Activated CD4-positive, alpha-beta T cell treated with anti-CD3 and anti-CD28 coated beads for 48 hours (primary cell): ENCODE results near the gene IFIT1B.
"Not testable (repeated sequence)": the region's sequence is repeated elsewhere in the genome, so short reads cannot be mapped to it uniquely, and the experiment has no call there.

Experiments
- DNase-seq: peaks from one replicate; pipeline ENCODE4 v3.0.0-alpha.2; 2020

The IFIT1B gene

GRCh38 chr10:89348975-89349374 is 28.9 kb upstream of the IFIT1B start:
- DNase-seq = no peak

GRCh38 chr10:89350631-89351315 is 27.1 kb upstream of the IFIT1B start:
- not testable (repeated sequence) for DNase-seq

DNA sequence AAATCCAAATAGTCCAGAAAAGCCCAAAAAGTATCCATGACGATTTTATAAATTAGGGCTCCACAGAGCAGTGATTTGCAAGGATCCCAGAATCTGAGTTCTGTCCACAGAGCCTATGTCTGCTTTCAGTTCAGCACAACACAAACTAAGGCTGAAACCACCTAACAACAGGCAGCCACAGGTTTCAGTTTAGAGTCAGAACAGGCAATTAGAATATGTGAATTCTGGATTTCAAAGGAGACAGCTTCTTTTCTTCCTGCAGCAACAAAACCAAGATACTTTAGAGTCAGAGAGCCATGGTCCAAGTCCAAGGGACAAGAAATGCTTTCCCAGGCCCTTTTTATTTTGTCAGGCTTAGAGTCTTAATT is 26.5 kb upstream of the IFIT1B start:
- DNase-seq = no peak

- DNase-seq = no peak
Measured at GRCh38 chr10:89351780-89352597, 25.9 kb upstream of the IFIT1B start.

DNA sequence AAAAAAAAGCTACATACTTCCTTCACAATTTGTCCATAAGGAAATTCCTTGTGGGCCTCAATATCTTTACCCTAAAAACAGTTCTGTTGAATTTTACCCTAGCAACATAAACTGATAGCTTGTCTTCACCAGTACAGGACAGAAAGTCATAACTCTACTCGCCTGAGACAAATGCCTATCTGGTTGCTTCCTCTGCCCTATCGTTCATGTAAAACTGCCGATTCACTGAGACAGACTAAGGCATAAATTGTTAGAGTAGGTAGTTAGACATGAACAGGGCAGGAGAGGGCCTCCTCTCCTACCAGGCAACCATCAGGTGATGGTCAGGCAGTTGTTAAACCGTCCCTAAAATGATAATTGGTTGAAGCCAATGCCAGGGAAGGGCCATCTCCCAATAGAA is 25.1 kb upstream of the IFIT1B start:
- no peak for DNase-seq

GRCh38 chr10:89355394-89355931 is 22.4 kb upstream of the IFIT1B start:
- DNase-seq = no peak

DNA sequence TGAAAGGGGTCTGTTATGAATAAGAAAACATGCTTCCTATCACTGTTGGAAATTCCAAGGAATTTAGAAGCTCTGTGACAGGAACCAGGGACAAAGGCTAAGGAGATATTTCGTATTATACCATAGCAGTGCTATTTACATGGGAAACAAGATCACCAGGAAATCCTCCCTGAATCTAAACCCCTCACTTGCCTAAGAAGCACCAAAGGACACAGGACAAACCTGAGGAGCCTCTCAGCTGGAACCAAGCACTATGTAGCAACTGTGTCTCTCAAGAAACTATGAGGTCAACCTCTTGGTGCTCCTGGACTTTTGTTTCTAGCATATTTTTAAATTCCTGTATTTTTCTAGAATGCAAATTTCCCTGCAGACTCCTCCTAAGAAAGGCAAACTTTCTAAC is 20.8 kb upstream of the IFIT1B start:
- no peak for DNase-seq

DNA sequence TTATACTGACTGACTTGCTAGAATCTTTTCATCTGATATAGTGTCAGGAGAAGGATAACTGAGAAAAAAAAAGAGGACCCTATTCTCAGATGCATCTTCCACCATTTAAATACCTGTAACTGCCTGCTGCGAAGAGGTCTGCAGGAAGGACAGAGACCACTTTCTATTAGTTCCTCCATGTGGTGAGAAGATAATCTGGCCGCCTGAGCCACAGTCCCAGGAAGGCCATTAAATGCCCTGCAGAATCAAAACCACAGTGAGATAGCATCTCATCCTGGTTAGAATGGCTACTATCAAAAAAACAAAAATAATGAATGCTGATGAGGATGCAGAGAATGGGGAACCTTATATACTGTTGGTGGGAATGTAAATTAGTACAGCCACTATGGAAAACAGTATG is 19.9 kb upstream of the IFIT1B start:
- DNase-seq = no peak

DNA sequence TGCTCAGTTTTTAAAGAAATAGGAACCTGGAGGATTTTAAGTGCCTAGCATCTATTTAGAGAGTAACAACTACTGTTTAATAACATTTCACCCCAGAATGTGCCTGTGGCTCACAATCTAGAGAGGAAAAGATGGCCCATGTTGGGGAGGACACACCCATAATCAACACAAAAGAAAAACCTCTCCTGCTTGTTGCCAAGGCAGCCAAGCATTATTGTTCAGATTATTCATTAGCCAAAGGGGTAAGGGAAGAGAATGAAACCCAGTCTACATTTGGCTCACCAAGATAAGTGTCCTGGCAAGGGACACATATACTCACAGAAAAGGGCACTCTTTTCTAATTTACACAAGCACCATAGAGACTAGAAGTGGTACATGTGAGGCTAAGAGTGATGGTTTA is 17.7 kb upstream of the IFIT1B start:
- DNase-seq = no peak

DNA sequence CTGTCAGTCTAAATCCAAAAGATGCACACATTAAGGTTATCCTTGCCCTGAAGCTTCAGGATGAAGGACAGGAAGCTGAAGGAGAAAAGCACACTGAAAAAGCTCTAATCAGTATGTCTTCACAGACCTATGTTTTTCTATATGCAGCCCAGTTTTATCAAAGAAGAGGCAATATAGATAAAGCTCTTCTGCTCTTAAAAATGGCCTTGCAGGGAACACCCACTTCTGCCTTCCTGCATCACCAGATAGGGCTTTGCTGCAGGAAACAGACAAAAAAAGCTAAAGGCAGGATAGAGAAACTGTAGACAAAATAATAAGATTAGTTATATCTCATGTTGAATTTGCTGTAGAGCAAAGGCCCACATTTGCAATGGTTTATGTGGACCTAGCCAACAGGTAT is 14.9 kb upstream of the IFIT1B start:
- DNase-seq = no peak

- DNase-seq = no peak
Measured at GRCh38 chr10:89363729-89364442, 14.0 kb upstream of the IFIT1B start.

DNA sequence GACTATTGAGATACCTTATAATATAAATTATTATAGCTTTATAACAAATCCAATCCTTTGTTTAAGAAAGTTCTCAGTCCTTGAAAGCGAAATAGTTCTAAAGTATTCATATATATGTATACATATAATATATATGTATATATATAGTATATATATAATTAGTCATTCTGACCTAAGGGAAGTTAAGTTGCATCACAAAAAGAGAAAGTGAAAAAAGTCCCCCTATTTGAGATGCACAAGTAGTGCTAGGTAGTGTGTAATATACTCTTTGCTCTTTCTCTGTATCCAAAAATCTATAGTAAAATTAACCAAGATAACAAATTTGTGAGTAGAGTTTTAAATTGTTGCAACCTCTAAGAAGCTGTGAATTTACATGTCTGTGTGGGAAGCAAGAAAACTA is 13.3 kb upstream of the IFIT1B start:
- no peak for DNase-seq

GRCh38 chr10:89367529-89367928 is 10.3 kb upstream of the IFIT1B start:
- DNase-seq = no peak

- no peak for DNase-seq
Measured at GRCh38 chr10:89368129-89368528, 9.7 kb upstream of the IFIT1B start.

GRCh38 chr10:89369156-89370105 is 8.4 kb upstream of the IFIT1B start:
- no peak for DNase-seq

DNA sequence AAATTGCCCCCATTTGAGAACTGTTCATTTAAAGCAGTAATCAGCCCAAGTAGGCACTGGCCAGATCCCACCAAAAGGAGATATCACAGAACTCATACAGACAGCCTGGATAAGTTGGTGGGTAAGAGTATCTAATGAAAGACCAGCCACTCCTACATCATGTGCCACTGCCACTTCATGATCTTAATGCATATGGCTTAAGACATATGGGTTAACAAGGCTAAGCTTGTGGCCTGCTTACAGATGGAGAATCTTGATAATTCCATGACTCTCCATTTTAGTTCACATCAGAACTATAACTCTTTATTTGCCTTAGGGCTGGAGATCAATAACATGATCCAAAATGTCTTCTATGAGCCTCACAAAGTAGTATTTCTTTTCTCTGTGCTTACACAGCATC is 6.8 kb upstream of the IFIT1B start:
- DNase-seq = no peak

DNA sequence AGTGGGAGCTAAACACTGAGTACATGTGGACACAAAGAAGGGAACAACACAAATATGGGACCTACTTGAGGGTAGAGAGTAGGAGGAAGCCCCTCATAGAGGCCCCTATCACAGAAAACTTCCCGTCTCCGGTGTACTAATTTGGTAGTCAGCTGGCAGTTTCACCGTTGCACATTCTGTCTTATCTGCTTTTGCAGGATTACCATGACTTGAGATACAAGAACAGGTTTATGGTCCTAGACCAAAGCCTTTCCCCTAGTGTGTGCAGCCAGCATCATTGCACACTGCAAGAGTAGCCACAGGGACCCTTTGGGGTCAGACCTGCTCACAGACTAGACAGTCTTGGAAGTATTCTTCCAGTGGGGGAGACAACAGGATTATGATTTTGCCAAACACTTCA is 5.9 kb upstream of the IFIT1B start:
- no peak for DNase-seq

- no peak for DNase-seq
Measured at GRCh38 chr10:89373916-89374711, 3.7 kb upstream of the IFIT1B start.

DNA sequence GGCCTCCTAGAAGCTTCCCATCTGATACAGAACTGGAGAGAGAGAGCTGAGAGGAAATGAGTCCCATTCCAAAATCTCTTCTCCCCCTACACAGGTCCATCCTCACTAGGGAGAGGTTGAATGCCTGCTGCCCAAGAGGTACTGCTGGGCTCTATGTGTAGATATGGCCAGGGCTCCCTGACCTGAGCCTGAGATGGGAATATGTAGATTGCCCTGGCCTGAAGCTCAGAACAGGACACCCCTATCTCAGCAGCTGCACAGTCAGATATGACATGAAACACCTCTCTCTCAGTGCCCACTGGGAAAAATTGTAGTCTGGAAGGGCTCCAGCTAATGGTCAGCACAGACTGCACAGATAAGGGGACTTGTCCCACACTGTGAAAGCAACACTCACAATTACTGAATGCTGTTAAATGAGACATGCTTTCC is 3.1 kb upstream of the IFIT1B start:
- DNase-seq = no peak

DNA sequence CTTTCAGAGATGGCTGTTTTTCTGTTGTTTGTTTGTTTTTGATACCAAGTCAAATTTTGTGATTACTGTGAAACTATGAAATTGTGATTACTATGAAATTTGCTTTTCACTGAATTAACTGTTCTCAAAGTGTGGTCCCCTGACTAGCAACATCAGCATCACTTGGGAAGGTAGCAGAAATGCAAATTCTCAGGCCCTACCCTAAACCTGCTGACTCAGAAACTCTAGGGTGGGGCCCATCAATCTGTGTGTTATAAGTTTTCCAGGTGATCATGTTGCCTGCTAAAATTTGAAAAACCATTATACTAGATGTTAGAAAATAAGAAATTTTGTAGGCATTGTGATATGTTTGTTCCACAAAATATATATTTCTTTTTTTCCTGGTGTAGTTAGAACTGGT is 1.2 kb downstream of the IFIT1B start:
- no peak for DNase-seq

GRCh38 chr10:89382757-89383156 is 4.9 kb downstream of the IFIT1B start:
- DNase-seq = no peak
